Left colon (tissue), 2 donors: ENCODE data around the gene PP2D1. TPM values are rescaled to one million over a fixed set of nuclear protein-coding genes. Genes with fewer than 3 reads are reported as not detected.
"Not testable (repeated sequence)": the region's sequence is repeated elsewhere in the genome, so short reads cannot be mapped to it uniquely, and the experiment has no call there.

ENCODE experiments used
- ATAC-seq: fragments of 200-7000 bp; cut with Tn5 transposase; one replicate; pipeline ENCODE4 v1.9.1; 2020; ENCODE audit warnings: mild to moderate bottlenecking, moderate library complexity
- DNase-seq, 2 donors: peaks; one replicate each; pipeline ENCODE4 v3.0.0-alpha.2; 2020
- intact Hi-C, 2 donors: fragments of 100-400 bp; cut with DNase I in 1 of 2; cut with micrococcal nuclease in 1 of 2; formaldehyde crosslinking; loops; one replicate each; pipeline versions ENCODE4 v1.11.2 to v1.14.0; 2022; cut with DNase I, micrococcal nuclease
- long read RNA-seq: library from polyadenylated mRNA; unstranded; transcript quantifications from one replicate; pipeline ENCODE4 v2.0.0, GENCODE V29; 2021
- total RNA-seq, 2 donors: library from RNA; stranded (reverse); fragmentation: NEBNext Ultra II Directional; extraction: Animal tissue kit (Norgen Biotek cat#: 25700); gene quantifications; one replicate each; pipeline ENCODE4 v1.2.1, GENCODE V29; 2021
- donor health status: DM: no; HTN: no; CAD: no.
- donor health status: DM: yes; HTN: yes; CAD: no.

PP2D1 gene, protein sequence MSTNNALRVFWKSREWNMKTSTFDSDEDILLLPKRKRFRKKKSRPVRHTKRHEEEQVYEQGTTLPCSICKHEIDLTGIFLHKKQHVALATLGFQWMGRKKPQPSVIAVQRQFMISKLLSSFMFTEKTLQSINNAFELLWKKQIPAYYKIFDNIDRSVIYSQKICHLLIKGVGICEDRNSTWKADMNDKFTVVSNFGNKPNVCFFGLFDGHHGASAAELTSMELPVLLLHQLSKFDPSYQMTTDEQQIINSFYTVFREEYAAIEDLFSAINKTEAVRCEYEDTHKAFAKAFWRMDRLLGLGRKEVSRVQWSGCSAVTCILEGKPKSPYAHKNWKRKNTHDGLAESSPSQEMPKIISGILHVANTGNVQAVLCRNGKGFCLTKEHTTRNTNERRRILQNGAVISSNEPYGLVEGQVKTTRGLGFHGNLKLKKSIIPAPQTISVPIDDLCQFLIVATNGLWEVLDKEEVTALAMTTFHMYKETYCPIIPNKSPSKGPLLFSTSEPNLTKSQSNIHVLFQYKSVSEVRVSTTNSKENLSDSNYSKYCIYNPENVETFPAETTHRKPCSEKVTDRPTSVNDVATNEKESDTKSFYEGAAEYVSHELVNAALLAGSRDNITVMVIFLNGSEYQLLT
- total RNA-seq, result not detected
- long read RNA-seq, result 0 reads

DNA sequence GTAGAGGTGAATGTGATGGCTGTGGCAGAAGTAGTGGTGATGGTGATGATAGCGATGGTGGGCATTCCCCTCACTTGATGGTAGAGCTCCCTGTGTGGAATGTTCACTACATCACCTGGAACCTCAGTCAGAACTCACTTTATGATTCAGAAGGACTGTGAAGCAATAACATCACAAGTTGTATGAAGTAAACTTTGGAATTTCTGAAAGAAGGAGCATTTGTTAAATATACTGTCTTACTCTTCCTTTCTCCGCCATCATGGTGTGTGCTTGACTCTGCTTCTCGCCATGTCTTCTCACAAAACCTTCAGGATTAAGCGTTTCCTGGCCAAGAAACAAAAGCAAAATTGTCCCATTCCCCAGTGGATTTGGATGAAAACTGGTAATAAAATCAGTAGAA is at the start of gene PP2D1:
PP2D1 (minus strand) TSS at position 101 of the 400 bp plus-strand sequence. CDS start 192 bp downstream, outside the sequence.
- intact Hi-C loops, result no loop called here
- ATAC-seq (no peak), DNase-seq (no peak)

DNA sequence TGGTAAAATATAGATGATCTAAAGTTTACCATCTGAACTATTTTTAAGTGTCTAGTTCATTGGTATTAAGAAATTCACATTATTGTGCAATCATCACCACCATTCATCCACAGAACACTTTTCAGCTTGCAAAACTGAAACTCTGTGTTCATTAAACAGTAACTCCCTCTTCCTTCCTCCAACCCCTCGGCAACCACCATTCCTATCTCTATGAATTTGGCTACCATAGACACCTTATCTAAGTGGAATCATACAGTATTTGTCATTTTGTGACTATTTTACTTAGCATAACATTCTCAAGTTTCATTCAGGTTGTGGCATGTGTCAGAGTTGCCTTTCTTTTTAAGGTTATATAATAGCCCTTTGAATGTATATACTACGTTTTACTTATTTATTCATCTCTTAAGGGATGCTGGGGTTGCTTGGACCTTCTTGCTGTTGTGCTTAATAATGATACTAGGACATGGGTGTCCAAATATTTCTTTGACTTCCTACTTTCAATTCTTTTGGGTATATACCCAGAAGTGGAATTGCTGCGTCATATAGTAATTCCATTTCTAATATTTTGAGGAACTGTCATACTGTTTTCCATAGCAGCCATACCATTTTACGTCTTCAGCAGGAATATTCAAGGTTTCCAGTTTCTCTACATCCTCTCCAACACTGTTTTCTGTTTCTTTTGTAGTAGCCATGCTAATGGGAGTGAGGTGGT is 49.1 kb upstream of the PP2D1 start:
- intact Hi-C loops, result no loop called here
- DNase-seq, result no peak
- no peak for ATAC-seq

DNA sequence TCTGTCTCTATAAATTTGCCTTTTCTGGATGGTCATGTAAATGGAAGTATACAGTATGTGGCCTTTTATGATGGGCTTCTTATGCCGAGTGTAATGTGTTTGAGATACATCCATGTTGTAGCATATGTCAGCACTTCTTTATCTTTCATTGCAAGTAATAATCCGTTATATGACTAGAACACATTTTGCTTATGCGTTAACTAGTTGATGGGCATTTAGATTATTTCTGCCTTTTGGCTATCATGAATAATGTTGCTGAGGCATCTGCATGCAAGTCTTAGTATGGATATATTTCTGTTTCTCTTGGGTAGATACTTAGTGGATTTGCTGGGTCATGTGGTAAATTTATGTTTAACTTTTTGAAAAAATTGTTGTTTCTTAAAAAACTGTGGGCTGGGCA is 47.9 kb upstream of the PP2D1 start:
- no peak for DNase-seq
- intact Hi-C loops, result no loop called here
- no peak for ATAC-seq

DNA sequence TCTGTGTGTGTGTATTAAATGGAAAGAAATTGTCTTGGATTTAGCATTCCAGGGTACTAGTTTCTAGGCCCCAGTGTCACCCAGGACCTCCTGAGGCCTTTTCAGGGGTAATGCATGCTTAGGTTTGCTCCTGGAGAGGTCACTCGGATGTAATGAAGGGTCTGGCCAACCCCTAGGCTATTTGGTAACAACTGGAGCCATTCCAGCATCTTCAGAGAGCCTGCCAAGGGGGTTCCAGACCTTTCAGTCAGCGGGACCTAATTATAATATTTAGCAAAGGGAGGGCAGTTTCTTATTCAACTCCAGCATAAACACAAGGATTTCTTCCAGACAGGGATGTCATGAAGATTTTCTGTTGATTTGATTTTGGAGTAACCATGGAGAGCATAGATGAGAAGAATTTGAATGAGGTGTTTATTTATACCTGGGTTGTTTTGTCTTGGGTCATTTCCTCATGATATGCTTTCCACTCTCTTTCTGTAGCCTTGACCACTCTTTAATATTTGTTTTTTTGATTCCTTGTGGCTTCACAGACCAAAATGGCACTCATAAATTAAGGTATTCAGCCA is 45.6 kb upstream of the PP2D1 start:
- intact Hi-C loops, result no loop called here
- ATAC-seq (no peak), DNase-seq (no peak)

DNA sequence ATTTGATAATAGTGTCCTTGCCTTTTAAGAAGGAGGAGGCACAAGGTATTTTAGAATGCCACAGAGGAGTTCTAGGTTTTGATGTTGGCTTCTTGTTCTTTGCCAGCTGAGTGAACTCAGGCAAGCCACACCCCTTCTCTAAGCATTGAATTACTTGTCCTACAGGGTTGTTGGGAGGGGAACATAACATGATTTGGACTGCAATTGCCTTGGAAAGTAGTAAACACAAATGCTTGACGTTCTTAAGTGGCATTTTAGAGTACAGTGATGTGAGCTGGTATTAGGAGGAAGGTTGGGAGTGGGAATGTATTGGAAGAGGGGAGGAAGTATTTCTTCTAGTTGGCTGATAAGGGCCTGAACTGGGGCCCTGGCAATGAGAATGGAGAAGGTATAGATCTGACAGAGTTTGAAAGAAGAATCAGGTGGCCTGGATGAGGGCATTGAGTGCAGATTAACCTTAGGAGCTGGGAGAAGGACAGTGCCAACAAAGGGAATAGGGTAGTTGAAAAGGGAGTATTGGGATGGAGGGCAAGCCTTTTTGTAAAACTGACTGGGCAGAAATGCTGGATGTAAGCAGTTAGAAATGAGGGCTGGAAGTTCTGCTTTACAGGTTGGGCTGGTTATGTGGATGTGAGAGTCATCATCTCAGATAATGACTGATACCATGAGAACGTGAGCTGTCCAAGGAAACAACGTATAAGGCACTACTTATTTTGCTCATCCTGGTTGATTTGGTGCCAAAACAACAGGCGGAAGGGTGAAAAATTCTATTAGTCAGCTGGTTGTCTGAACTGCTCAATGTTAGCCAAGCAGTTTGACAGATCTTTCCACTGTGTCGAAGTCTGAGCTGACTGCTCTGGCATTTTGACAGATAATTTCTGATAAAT is 44.9 kb upstream of the PP2D1 start:
- intact Hi-C loops, result no loop called here
- no peak for ATAC-seq
- DNase-seq, result no peak

DNA sequence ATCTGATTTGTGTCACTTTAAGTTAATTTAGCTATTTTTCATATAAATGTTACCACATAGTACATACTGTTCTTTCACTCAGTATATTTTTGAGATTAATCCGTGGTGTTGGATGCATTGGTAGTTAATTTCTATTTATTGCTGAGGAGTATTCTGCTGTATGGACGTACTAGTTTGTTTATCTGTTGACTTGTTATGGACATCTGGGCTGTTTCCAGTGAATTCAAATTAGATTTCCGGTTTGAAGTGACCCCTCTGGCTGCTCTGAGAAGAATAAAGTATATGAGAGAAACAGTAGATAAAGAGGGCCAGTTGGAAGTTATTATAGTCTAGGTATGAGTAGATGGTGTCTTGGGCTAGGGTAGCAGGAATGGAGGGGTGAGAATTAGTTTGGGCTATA is 43.8 kb upstream of the PP2D1 start:
- intact Hi-C loops, result no loop called here
- DNase-seq (no peak), ATAC-seq (no peak)

DNA sequence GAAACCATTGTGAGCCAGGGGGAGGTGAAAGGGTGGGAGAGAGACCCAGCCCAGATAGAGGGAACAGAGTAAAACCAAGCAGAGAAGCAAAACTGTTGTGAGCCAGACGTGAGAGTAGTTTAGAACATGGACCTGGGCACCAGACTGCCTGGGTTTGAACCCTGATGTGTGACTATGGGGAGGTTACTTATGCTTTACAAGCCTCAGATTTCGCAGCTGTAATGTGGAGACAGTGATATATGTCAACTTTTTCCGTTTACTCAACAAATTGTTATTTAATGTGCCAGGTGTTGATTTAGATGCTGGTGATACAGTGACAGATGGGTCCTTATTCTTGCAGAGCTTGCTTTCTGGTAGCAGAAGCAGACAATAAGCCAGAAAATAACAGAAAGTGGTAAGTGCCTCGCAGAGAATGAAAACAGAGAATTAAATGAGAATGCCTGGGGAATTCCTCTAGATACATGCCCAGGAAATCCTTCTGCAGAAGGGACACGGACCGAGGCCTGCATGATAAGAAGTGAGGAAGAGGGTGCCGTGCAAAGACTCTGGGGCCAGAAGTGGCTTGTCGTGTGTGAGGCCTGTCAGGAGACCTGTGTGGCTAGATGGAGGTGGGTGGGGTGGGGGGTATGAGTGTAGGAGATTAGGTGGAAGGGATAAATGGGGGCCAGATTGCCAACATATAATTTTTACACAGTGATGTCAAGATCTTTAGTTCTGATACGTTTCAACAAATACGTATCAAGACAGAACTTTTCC is 43.1 kb upstream of the PP2D1 start:
- ATAC-seq, result no peak
- no peak for DNase-seq
- intact Hi-C loops, result no loop called here

DNA sequence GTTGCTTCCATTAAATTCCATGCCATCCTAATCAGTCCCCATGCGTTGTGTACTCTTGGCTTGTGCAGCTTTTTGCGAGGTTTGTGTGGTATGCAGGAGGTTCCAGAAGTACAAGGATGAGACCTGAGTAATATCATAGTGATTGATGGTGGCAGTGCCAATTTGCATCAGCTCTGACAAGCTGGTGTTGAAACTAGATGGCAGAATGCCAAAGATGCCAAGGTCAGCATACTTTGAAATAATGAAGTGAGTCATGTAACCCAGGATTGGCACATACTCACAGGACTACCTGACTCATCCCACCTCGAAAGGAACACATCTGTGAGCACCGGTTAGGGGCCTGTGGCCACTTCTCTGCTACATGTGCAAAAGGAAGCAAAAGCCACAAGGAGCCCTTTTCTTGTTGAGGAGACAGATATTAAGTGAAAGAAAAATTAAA is 42.5 kb upstream of the PP2D1 start:
- ATAC-seq, result peak; percentile 91

DNA sequence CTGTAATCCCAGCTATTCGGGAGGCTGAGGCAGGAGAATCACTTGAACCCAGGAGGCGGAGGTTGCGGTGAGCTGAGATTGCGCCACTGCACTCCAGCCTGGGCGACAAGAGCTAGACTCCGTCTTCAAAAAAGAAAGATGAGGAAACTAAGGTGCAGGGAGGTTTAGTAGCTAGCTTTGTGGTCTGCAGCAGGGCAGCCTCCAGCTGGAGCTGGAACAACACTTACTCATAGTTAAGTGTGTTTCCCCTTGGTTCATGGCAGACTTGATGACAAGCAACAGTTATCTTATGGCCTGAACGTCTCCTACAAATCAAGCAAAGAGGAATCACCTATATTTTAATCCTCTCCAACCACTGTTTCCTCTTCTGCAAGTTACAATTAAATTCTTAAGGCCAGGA is 40.8 kb upstream of the PP2D1 start:
- ATAC-seq (no peak), DNase-seq (no peak)
- intact Hi-C loops, result no loop called here

More for the DNA sequence above, 42.5 kb upstream of the PP2D1 start:
- intact Hi-C loops, result no loop called here
- peak in 1 of 2 donors; percentile 55 for DNase-seq

DNA sequence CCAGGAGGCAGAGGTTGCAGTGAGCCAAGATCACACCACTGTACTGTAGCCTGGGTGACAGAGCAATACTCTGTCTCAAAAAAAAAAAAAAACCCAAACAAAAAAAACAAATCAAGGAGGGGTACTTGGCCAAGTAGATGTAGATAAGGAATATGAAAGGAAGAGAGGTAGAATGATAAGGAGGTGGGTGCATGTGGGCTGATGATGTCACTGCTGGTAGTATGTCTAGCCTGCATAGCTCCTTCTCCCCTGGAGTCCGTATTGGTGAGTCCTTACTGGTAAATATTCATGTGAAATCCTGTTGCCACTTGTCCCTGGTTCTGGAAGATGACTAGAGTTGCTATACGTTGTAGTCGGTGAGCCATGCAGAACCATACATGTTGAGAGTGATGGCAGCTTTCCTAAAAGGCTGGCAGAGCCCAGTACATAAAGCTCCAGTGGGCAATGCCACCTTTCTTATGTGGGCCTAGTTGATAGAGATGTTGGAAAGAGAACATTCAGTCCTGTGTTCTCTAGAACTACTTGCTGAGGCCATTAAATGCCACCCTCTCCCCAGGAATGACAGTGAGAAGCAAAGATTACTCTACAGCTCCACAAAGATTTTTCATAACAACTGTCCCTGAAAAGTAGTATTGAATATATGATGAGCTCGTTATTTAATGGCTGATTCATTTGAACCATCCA is 39.2 kb upstream of the PP2D1 start:
- ATAC-seq, result no peak
- no peak for DNase-seq
- intact Hi-C loops, result no loop called here

DNA sequence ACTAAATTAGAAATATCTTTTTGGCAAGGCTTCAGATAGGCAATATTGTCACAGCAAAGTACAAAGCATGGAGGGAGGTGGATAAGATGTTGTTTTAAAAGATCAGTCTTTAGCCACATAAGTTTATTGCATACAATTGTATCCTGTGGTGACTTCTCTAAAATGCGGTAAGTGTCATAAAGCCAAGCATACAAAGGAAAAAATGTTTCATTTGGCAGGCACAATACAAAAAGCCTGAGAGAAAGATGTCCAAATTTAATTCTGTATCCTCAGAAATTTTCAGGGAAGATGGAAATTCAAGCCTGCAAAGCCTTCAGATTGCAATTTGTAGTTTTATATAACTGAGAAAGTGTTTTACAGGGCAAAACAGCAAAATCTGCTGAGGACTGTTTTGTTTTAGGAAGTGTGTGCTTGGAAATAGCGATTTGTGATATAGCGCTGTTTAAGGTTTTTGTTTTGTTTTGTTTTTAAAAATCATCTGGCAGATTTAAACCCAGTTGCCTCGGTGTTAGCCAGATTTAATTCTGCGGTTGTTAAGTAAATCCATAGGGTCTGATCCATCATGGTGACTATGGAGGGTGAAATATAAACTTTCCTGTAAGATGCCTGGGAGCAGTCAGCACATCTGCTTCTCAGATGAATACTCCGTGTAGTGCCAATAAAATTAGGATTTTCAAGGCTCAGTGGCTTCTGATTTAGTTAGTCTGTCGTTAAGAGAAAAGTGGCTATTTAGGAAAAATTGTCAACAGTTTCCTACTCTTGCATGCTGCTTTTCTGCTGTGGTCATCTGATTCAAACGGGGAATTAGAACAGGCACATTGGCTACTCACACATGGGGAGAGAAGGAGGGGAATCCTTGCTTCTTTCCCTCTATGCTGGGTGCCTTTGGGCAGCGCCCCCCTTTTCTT is 36.2 kb upstream of the PP2D1 start:
- ATAC-seq (no peak), DNase-seq (no peak)
- intact Hi-C loops, result no loop called here

DNA sequence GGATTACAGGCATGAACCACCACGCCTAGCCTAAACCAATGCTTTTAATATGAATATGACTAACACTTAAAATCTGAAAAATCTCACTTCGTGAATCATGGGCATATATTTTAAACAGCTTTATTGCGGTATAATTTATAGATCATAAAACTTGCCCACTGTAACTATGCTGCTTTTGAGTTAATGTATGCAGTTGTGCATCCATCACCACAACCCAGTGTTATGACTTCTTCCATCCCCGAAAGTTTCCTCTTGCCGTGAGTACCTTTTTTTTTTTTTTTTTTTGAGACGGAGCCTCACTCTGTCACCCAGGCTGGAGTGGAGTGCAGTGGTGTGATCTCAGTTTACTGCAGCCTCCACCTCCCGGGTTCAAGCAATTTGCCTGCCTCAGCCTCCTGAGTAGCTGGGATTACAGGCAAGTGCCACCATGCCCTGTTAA is 35.3 kb upstream of the PP2D1 start:
- intact Hi-C loops, result no loop called here
- DNase-seq (no peak), ATAC-seq (no peak)

DNA sequence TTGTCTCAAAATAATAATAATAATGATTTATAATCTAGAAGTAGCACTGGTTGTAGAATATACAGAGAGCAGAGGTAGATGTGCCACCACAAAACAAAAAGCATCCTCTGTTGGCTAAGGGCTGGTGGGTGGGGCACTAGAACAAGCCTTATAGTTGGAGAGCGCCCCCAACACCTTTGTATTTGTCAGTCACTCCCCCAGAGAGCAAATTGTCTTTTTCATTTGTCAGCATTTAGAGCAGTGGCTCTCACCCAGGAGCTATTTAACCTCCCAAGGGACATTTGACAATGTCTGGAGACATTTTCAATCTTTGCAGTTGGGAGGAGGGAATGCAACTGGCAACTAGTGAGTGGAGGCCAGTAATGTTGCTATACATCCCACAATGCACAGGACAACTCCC is 34.5 kb upstream of the PP2D1 start:
- no peak for DNase-seq
- intact Hi-C loops, result no loop called here
- ATAC-seq, result no peak

DNA sequence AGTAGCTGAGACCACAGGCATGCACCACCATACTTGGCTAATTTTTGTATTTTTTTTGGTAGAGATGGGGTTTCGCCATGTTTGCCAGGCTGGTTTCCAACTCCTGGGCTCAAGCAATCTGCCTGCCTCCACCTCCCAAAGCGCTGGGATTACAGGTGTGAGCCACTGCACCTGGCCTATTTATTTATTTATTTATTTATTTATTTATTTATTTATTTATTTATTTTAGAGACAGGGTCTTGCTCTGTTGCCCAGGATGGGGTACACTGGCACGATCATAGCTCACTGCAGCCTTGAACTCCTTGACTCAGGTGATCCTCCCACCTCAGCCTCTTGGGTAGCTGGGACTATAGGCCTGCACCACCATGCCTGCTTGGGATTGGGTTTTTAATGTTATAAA is 33.1 kb upstream of the PP2D1 start:
- ATAC-seq, intact Hi-C loops, DNase-seq: not testable (repeated sequence)

DNA sequence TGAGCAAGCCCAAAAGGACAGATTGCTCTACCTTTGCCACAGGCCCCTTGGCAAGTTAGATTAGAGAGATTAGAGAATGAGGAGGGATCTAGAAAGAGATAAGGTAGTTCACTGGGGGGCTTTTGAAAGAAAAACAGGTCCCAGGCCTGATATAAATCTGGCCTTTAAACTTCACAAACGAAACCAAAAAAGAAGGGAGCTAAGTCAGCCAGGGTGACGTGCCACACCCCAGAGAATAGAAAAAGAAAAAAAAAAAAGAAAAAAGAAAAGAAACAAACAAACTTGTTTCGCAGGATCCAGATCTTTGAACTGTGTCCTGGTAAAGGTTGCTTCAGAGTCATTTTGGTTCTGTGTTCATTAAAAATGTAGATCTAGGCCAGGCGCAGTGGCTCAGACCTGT is 31.8 kb upstream of the PP2D1 start:
- ATAC-seq, result no peak
- DNase-seq, result no peak
- intact Hi-C loops, result loop anchor here in 1 of 2 donors (5.0 kb wide), 1 partner anchor 97 kb away; the partner anchor contains the start of gene RAB5A

DNA sequence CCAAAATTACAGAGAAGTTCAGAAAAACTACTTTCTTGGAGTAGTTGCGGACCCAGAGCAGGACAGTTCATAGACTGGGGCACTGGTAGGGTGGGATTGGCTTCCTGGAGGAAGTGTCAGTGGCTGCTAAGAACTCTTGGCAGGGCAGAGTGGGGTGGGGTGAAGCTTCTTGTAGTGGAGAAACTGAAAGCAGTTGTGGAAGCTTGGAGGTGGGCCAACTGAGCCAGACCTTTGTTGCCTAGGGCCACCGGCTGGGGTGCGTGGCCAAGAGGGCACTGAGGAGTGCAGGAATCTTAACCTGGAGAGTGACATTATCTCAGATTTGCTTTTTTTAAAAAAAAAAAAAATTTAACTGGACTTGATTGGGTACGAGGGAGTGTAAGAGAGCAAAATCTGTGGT is 31.3 kb upstream of the PP2D1 start:
- ATAC-seq (peak; percentile 69), DNase-seq (peak; percentile 96)
- intact Hi-C loops, result loop anchor here in 1 of 2 donors (5.0 kb wide), 1 partner anchor 96 kb away; the partner anchor contains the start of gene RAB5A
